ENCODE measurements around the gene CORO2B.

Gene CORO2B

GRCh38 chr15:68608206-68608843 is 29.5 kb downstream of the CORO2B start:
- no peak for DNase-seq (ENCODE audit: low read depth)

GRCh38 chr15:68608844-68609232 is 30.0 kb downstream of the CORO2B start:
- DNase-seq (ENCODE audit: low read depth) = no peak

GRCh38 chr15:68609629-68610028 is 30.8 kb downstream of the CORO2B start:
- no peak for DNase-seq (ENCODE audit: low read depth)

GRCh38 chr15:68610825-68611224 is 32.0 kb downstream of the CORO2B start:
- DNase-seq (ENCODE audit: low read depth) = no peak

- no peak for DNase-seq (ENCODE audit: low read depth)
Observed at GRCh38 chr15:68612503-68612902, 33.7 kb downstream of the CORO2B start.

- DNase-seq (ENCODE audit: low read depth) = no peak
Observed at GRCh38 chr15:68612979-68613740, 34.4 kb downstream of the CORO2B start.

- DNase-seq (ENCODE audit: low read depth) = no peak
Observed at GRCh38 chr15:68614286-68615035, 35.7 kb downstream of the CORO2B start.

- DNase-seq (ENCODE audit: low read depth) = no peak
Observed at GRCh38 chr15:68615301-68615700, 36.5 kb downstream of the CORO2B start.

GRCh38 chr15:68615811-68616210 is 37.0 kb downstream of the CORO2B start:
- DNase-seq (ENCODE audit: low read depth) = no peak

GRCh38 chr15:68616397-68616796 is 37.6 kb downstream of the CORO2B start:
- DNase-seq (ENCODE audit: low read depth) = no peak

GRCh38 chr15:68617001-68617400 is 38.2 kb downstream of the CORO2B start:
- DNase-seq (ENCODE audit: low read depth) = no peak

- DNase-seq (ENCODE audit: low read depth) = no peak
Observed at GRCh38 chr15:68617777-68618176, 39.0 kb downstream of the CORO2B start.

- no peak for DNase-seq (ENCODE audit: low read depth)
Observed at GRCh38 chr15:68618394-68618793, 39.6 kb downstream of the CORO2B start.

GRCh38 chr15:68618908-68619698 is 40.3 kb downstream of the CORO2B start:
- no peak for DNase-seq (ENCODE audit: low read depth)

- DNase-seq (ENCODE audit: low read depth) = no peak
Observed at GRCh38 chr15:68620721-68621527, 42.1 kb downstream of the CORO2B start.

GRCh38 chr15:68621535-68621934 is 42.7 kb downstream of the CORO2B start:
- no peak for DNase-seq (ENCODE audit: low read depth)

GRCh38 chr15:68623301-68623892 is 44.6 kb downstream of the CORO2B start:
- DNase-seq (ENCODE audit: low read depth) = no peak

GRCh38 chr15:68625853-68626252 is 47.1 kb downstream of the CORO2B start:
- DNase-seq (ENCODE audit: low read depth) = no peak

- no peak for DNase-seq (ENCODE audit: low read depth)
Observed at GRCh38 chr15:68626283-68626682, 47.5 kb downstream of the CORO2B start.

- DNase-seq (ENCODE audit: low read depth) = no peak
Observed at GRCh38 chr15:68626739-68627138, 47.9 kb downstream of the CORO2B start.

- DNase-seq (ENCODE audit: low read depth) = no peak
Observed at GRCh38 chr15:68627476-68627875, 48.7 kb downstream of the CORO2B start.

All from CMK (cell line).